Measurements from ENCODE around the gene SUPT3H. TPM values are rescaled to one million over a fixed set of nuclear protein-coding genes. Genes with fewer than 3 reads are reported as not detected.

SUPT3H gene
- total and polyA plus RNA-seq, 2 of the 13 experiments (the other 11 are each of a cell fraction or from before 2014, with no cell fraction given) = 11.9 to 36.1 TPM

DNA sequence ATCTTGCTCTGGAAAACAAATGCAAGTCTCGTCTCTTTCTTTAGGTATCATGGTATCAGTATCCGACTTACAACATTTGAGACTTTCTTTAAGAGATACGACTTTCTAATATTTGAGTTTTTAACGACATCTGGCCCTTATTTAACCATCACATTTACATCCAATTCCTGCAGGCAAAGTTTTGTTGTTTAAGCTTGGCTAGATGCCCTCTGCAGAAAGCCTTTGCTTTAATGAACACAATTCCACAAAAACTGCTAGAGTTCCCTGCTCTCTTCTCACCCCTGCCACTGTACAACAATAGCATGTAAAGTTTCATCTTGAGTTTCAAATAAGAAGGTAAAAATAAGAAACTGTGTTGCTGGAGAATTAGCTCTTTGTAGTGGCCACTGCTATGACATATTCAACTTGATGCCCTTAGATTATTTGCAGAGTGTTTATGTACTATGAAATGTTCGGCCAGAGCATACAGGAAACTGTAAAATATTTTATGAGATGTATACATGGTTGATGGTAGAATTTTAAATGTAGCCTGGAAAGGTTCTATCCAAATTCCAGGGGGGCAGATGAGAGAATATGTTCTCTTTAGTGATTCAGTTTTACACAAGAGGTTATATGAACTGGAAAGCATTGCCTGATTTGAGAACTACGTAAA lies 551.6 kb downstream of the SUPT3H start:
- H4K20me1 ChIP-seq (ENCODE audit: insufficient read depth, low read length) = no peaks in the 10 kb centered on the region
- H3K9ac ChIP-seq (ENCODE audit: insufficient read depth, low read depth, low read length) = no peak overlapping the region
- H3K4me3 ChIP-seq (replicated peaks in 1 of 3; ENCODE audit: insufficient read depth in 1 of 3, low read depth in 2 of 3, low read length in 3 of 3) = no peak overlapping the region
- H3K4me1 ChIP-seq (ENCODE audit: insufficient read depth, low read length) = no peaks in the 10 kb centered on the region
- H3K9me3 ChIP-seq (ENCODE audit: low read length) = no peaks in the 10 kb centered on the region
- no peak overlapping the region for H2AFZ ChIP-seq (ENCODE audit: low read length)
- DNase-seq (ENCODE audit: low spot score) (no peak), FAIRE-seq (no peak), ATAC-seq (no peak)
- in situ Hi-C loops (cut with HindIII; ENCODE audit: extremely low pct_ligation_motif_present, low pct_unique_long_range_greater_than_20kb) = no loop called here
- no peaks in the 10 kb centered on the region for H3K79me2 ChIP-seq (ENCODE audit: insufficient read depth, low read length)
- 92% methylated on average over 6 of the region's 6 CpGs for WGBS (ENCODE audit: low lambda C conversion rate)
- ChIA-PET POLR2A (no interaction called here), CTCF (ENCODE audit: low intra/inter-chr PET ratio, low total read pairs) (no interaction called here)
- intact Hi-C loops (cut with micrococcal nuclease; ENCODE audit: unreplicated experiment) = no loop called here
- H3K27me3 ChIP-seq (ENCODE audit: control insufficient read depth in 1 of 2, insufficient read depth in 2 of 2, low read length in 2 of 2) = no peaks in the 10 kb centered on the region
- H3K36me3 ChIP-seq (replicated peaks in 1 of 2; ENCODE audit: control insufficient read depth in 1 of 2, insufficient read depth in 2 of 2, low read length in 2 of 2) = no peaks in the 10 kb centered on the region; a peak in 1 of 5 replicates
- H3K4me2 ChIP-seq (ENCODE audit: low read depth, low read length) = no peak overlapping the region
- H3K27ac ChIP-seq (ENCODE audit: extremely low read length, insufficient read depth, low read length) = no peak overlapping the region
- BruUV-seq (replicated peaks) = no TSS peak
- TF ChIP-seq ZNF781 (CRISPR knock-in tag; IDR thresholded peaks at IDR 0.05; ENCODE audit: borderline replicate concordance, not compliant biosample characterization) = no peak
- TF ChIP-seq NFE2 (CRISPR knock-in tag; IDR thresholded peaks at IDR 0.05) = no peak
- no peak for TF ChIP-seq ZMYM4 (CRISPR knock-in tag; IDR thresholded peaks at IDR 0.05)
- no peak for TF ChIP-seq IRX3 (CRISPR knock-in tag; IDR thresholded peaks at IDR 0.05; ENCODE audit: borderline replicate concordance, low read depth)
- no peak for TF ChIP-seq NPAS2 (CRISPR knock-in tag; IDR thresholded peaks at IDR 0.05; ENCODE audit: borderline replicate concordance)
- TF ChIP-seq, protein P1, sequence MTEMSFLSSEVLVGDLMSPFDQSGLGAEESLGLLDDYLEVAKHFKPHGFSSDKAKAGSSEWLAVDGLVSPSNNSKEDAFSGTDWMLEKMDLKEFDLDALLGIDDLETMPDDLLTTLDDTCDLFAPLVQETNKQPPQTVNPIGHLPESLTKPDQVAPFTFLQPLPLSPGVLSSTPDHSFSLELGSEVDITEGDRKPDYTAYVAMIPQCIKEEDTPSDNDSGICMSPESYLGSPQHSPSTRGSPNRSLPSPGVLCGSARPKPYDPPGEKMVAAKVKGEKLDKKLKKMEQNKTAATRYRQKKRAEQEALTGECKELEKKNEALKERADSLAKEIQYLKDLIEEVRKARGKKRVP (CRISPR knock-in tag; IDR thresholded peaks at IDR 0.05) = no peak
- TF ChIP-seq KDM4B (CRISPR knock-in tag; IDR thresholded peaks at IDR 0.05) = no peak
- TF ChIP-seq ZNF788 (CRISPR knock-in tag; IDR thresholded peaks at IDR 0.05; ENCODE audit: borderline replicate concordance) = no peak
- no peak for TF ChIP-seq LCORL (IDR thresholded peaks at IDR 0.05)
- TF ChIP-seq LCORL (CRISPR knock-in tag; IDR thresholded peaks at IDR 0.05) = no peak
- TF ChIP-seq KDM2A (CRISPR knock-in tag; IDR thresholded peaks at IDR 0.05; ENCODE audit: borderline replicate concordance, low read depth) = no peak
- TF ChIP-seq, protein P2, sequence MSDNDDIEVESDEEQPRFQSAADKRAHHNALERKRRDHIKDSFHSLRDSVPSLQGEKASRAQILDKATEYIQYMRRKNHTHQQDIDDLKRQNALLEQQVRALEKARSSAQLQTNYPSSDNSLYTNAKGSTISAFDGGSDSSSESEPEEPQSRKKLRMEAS (IDR thresholded peaks at IDR 0.05) = no peak
- TF ChIP-seq NFATC3 (CRISPR knock-in tag; IDR thresholded peaks at IDR 0.05) = no peak
- TF ChIP-seq FOSL1 (CRISPR knock-in tag; IDR thresholded peaks at IDR 0.05; ENCODE audit: borderline replicate concordance) = no peak
- TF ChIP-seq, protein P3, sequence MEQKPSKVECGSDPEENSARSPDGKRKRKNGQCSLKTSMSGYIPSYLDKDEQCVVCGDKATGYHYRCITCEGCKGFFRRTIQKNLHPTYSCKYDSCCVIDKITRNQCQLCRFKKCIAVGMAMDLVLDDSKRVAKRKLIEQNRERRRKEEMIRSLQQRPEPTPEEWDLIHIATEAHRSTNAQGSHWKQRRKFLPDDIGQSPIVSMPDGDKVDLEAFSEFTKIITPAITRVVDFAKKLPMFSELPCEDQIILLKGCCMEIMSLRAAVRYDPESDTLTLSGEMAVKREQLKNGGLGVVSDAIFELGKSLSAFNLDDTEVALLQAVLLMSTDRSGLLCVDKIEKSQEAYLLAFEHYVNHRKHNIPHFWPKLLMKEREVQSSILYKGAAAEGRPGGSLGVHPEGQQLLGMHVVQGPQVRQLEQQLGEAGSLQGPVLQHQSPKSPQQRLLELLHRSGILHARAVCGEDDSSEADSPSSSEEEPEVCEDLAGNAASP (CRISPR knock-in tag; IDR thresholded peaks at IDR 0.05; ENCODE audit: borderline replicate concordance) = no peak
- TF ChIP-seq ZNF792 (CRISPR knock-in tag; IDR thresholded peaks at IDR 0.05) = no peak
- TF ChIP-seq, protein P4, sequence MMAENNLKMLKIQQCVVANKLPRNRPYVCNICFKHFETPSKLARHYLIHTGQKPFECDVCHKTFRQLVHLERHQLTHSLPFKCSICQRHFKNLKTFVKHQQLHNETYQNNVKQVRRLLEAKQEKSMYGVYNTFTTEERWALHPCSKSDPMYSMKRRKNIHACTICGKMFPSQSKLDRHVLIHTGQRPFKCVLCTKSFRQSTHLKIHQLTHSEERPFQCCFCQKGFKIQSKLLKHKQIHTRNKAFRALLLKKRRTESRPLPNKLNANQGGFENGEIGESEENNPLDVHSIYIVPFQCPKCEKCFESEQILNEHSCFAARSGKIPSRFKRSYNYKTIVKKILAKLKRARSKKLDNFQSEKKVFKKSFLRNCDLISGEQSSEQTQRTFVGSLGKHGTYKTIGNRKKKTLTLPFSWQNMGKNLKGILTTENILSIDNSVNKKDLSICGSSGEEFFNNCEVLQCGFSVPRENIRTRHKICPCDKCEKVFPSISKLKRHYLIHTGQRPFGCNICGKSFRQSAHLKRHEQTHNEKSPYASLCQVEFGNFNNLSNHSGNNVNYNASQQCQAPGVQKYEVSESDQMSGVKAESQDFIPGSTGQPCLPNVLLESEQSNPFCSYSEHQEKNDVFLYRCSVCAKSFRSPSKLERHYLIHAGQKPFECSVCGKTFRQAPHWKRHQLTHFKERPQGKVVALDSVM (CRISPR knock-in tag; IDR thresholded peaks at IDR 0.05) = no peak
- no peak for TF ChIP-seq POLR2AphosphoS2 (IDR thresholded peaks at IDR 0.05; ENCODE audit: low read depth, low read length)
- TF ChIP-seq, protein P5, sequence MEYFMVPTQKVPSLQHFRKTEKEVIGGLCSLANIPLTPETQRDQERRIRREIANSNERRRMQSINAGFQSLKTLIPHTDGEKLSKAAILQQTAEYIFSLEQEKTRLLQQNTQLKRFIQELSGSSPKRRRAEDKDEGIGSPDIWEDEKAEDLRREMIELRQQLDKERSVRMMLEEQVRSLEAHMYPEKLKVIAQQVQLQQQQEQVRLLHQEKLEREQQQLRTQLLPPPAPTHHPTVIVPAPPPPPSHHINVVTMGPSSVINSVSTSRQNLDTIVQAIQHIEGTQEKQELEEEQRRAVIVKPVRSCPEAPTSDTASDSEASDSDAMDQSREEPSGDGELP (IDR thresholded peaks at IDR 0.05; ENCODE audit: borderline replicate concordance, low read depth) = no peak

Measured in HepG2 (cell line).